Immature natural killer cell (primary cell): ENCODE measurements around the gene CDK11B. TPM values are rescaled to one million over a fixed set of nuclear protein-coding genes. Genes with fewer than 3 reads are reported as not detected.

Experiments
- DNase-seq, 3 donors: peaks; one replicate each; pipeline ENCODE4 v3.0.0; 2022; ENCODE audit warnings: mixed read lengths in 1 of 3
- H3K27ac Mint-ChIP-seq, 6 donors: one replicate each; pipeline ENCODE4 v1.8.0; 2020; ENCODE audit warnings: mixed read lengths in 6 of 6, mild to moderate bottlenecking in 5 of 6, inconsistent platforms in 4 of 6, moderate library complexity in 3 of 6
- H3K27me3 Mint-ChIP-seq, 3 donors: one replicate each; pipeline ENCODE4 v1.8.0; 2020 to 2021; ENCODE audit warnings: low read depth in 3 of 3, mild to moderate bottlenecking in 3 of 3, mixed read lengths in 3 of 3, moderate library complexity in 3 of 3, inconsistent platforms in 1 of 3
- H3K36me3 Mint-ChIP-seq, 3 donors: one replicate each; pipeline ENCODE4 v1.8.0; 2020; ENCODE audit warnings: mixed read lengths in 3 of 3, inconsistent platforms in 2 of 3, mild to moderate bottlenecking in 2 of 3
- H3K4me1 Mint-ChIP-seq, 2 donors: one replicate each; pipeline ENCODE4 v1.8.0; 2020; ENCODE audit warnings: inconsistent platforms in 2 of 2, mild to moderate bottlenecking in 2 of 2, mixed read lengths in 2 of 2, moderate library complexity in 1 of 2
- H3K4me3 Mint-ChIP-seq, 5 donors: one replicate each; pipeline ENCODE4 v1.8.0; 2020; ENCODE audit warnings: mild to moderate bottlenecking in 5 of 5, mixed read lengths in 5 of 5, inconsistent platforms in 3 of 5, moderate library complexity in 3 of 5
- H3K9me3 Mint-ChIP-seq, 6 donors: one replicate each; pipeline ENCODE4 v1.8.0; 2020; ENCODE audit warnings: mild to moderate bottlenecking in 6 of 6, mixed read lengths in 6 of 6, inconsistent platforms in 4 of 6, moderate library complexity in 3 of 6
- polyA plus RNA-seq, 3 donors: library from polyadenylated mRNA; unstranded; fragments of 300-500 nt; fragmentation: Illumina TruSeq; gene quantifications; one replicate each; pipeline ENCODE4 v1.2.3, GENCODE V29; 2021

The CDK11B gene
- polyA plus RNA-seq, 3 donors from 2014 or later, result 4.8 to 25.0 (median 8.1) TPM

GRCh38 chr1:1603671-1604373 lies 55.0 kb downstream of the CDK11B start:
- H3K27me3 Mint-ChIP-seq, result peaks cover 0 to 5% (median 2%) of the 10 kb centered on the region in 3 donors

DNA sequence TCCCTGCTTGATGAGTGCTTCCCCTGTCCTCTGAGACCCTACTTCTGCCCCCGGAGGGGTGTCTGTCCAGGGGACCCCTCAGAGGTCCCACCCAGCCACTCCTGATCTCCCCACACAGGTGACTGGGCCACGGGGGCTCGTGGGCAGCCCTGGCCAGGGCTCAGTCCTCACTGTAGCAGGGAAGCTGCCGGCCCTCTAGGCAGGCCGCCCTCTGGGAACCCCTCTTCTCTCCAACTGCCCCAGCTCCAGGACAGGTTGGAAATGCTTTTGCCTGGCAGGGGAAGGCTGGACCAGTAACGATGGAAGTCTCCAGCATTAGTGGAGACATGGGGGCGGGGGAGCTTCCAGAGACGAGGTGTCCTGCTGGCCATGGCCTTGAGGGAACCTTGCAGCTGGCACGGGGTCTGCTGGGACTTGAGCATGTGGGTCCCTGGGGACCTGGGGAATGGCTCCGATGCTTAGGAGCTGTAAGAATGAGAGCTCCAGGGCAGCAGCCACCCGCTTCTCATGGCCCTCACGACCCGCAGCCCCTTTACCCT lies 55.8 kb downstream of the CDK11B start:
- Mint-ChIP-seq H3K9me3 (no peaks in the 10 kb centered on the region), H3K4me3 (no peak overlapping the region), H3K4me1 (peaks cover 0 to 3% of the 10 kb centered on the region in 2 donors), H3K36me3 (no peaks in the 10 kb centered on the region), H3K27me3 (peaks cover 0 to 4% (median 2%) of the 10 kb centered on the region in 3 donors), H3K27ac (no peak overlapping the region)
- DNase-seq, result no peak

More at GRCh38 chr1:1603671-1604373, 55.0 kb downstream of the CDK11B start:
- H3K4me1 Mint-ChIP-seq, result peaks cover 0 to under 1% of the 10 kb centered on the region in 2 donors
- no peaks in the 10 kb centered on the region for H3K9me3 Mint-ChIP-seq
- DNase-seq, result no peak
- H3K36me3 Mint-ChIP-seq, result no peaks in the 10 kb centered on the region
- no peak overlapping the region for H3K27ac Mint-ChIP-seq
- peak overlapping the region in 1 of 5 donors; percentile 15 for H3K4me3 Mint-ChIP-seq

DNA sequence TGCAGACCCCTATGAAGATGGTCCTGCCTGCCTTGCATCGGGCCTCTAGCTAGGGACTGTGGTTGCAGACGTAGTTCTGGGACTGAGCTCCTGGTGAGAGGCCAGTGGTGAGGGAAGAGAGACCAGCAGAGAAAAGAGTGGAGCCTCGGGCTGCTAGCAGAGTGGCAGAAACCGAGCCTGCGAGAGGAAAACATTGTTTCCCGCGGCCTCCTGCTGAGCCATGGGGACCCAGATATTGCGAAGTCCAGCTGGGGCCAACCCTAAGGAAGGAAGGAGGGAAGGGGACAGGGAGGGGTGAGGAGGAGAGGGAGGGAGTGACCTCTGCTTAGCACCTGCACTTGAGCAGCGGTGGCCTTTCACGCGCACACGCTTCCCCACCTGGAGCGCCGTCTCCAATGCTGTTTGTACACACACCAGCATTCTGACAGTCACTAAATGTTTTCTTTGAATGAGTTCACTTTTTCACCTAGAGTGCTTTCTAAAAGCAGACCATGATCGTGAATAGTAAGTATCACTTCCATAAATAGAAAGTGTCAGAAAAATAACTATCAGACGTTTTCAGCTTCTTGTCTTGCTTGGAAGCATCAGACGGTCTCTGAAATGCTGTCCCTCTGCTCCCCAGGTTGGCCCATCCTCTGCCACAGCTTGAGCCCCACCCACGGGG lies 56.4 kb downstream of the CDK11B start:
- Mint-ChIP-seq H3K27ac (no peak overlapping the region), H3K4me1 (peaks cover 0 to 5% of the 10 kb centered on the region in 2 donors), H3K9me3 (no peaks in the 10 kb centered on the region), H3K36me3 (no peaks in the 10 kb centered on the region), H3K4me3 (no peak overlapping the region), H3K27me3 (peaks cover 0 to 3% (median 2%) of the 10 kb centered on the region in 3 donors)
- DNase-seq, result no peak

DNA sequence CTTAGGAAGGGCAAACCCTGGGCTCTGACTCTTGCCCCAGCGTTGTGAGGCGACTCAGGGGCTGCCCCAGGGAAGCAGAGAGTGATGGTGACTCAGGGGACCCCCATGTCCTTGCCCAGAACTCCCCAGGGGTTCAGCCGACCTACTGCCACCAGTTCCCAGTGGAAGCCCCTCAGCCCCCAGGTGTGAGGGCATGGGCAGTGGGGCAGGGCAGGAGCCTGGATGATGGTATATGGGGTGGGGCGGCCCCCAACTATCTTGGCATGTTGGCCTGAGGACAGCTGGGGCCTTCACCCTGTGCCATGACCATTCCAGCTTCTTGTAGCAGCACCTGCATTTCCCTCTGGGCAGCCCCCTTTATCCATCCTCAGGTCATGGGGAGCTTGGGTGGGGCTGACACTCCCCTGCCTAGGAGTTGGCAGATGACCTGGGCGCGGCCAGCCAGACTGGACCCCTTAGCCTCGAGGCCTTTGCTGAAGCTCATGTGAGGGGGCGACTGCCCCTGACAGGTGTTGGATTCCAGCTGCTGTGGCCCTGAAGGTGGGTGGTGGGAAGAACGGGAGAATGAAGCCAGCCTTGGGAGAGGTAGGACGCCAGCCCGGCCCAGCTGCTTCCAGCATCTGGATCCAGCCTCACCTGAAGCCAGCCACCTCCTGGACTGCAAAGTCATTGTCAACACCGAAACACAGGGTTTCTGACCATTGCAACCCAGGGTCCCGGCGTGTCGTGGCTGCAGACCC lies 57.1 kb downstream of the CDK11B start:
- no peaks in the 10 kb centered on the region for H3K9me3 Mint-ChIP-seq
- peaks cover 0 to 5% of the 10 kb centered on the region in 2 donors for H3K4me1 Mint-ChIP-seq
- no peaks in the 10 kb centered on the region for H3K36me3 Mint-ChIP-seq
- H3K27ac Mint-ChIP-seq, result no peak overlapping the region
- DNase-seq, result no peak
- no peak overlapping the region for H3K4me3 Mint-ChIP-seq
- H3K27me3 Mint-ChIP-seq, result peaks cover 0 to 3% (median 2%) of the 10 kb centered on the region in 3 donors

DNA sequence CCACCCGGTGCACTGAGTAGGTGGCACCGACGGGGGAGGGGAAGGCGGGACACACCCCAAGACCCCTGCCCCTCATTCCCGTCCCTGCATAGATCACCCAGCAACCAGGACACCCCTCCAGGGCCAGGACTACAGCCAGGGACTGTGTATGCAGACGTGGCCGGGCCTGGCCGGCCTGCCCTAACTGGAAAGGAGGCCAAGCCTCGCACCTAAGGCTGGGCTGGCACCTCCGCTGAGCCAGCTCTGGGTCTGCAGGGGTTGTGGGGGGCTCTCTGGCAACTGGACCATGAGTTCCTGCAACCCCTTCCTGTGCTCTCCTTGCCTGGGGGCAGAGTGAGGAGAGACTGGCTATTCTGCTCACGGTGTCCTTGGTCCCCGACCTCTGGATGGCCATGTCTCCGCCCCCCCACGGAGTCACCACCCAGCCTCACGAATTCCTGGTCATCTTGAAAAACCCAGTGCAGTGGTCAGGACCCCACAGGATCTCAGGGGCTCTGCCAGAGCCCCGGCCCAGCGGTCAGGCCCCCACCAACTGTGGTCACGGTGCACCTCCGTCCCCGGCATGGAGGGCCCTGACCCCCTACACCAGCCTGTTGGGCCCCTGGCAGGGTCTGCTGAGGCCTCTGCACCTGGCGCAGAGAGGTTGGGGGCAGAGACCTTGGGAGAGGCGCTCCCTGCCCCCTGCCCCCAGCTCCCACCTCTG lies 57.8 kb downstream of the CDK11B start:
- no peak for DNase-seq
- H3K27ac Mint-ChIP-seq, result no peak overlapping the region
- H3K9me3 Mint-ChIP-seq, result no peaks in the 10 kb centered on the region
- peak overlapping the region in 4 of 5 donors; percentile 38 to 70 (median 50) for H3K4me3 Mint-ChIP-seq
- peaks cover 0 to 3% (median 2%) of the 10 kb centered on the region in 3 donors for H3K27me3 Mint-ChIP-seq
- peaks cover 0 to 5% of the 10 kb centered on the region in 2 donors for H3K4me1 Mint-ChIP-seq
- no peaks in the 10 kb centered on the region for H3K36me3 Mint-ChIP-seq

DNA sequence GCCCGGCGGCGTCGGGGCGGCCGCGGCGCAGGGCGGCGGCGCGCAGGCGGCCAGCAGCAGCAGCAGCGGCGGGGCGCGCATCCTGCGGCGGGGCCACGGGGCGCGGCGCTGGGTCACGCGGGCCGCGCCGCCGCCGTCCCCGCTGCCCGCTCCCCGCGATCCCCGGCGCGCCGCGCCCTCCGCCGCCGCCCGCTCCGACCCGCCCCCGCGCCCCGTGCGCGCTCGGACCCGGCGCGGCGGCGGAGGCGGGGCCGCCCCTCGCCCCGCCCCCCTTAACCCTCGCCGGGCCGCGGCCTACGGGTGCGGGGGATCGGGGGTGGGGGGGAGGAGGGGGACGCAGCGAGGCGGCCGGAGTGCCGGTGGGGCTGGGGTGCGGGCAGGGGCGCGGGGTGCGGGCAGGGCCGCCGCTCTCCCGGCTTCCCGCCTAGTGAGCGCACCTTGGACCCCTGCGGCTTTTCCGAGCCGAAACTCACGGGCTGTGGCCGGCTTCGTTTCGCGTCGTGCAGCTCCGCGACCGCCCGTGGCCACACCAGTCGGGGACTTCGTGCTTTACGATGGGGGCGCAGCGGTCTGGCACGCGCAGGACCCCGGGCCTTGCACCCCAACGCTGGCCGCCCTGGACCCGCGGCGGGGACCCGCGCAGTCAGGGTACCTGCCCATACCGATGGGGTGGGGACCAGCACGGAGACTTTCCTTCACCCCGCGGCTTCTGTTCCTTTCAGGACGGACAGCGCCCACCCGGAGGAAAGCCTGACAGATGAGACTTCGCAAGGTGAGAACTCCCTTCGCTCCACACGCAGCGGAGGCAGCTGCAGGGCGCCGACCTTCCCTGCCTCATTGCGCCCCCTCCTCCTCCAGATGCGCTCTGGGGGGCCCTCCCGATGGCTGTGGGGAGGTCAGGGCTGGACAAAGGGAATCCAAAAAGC lies 58.6 kb downstream of the CDK11B start, which contains the start of gene FNDC10:
Gene FNDC10, minus strand, starts transcription at position 201 of the 926 bp plus-strand sequence. Its CDS starts 120 bp downstream, at position 81.
- no peak for DNase-seq
- Mint-ChIP-seq H3K36me3 (no peaks in the 10 kb centered on the region), H3K9me3 (no peaks in the 10 kb centered on the region), H3K27ac (no peak within 1 kb of the TSS), H3K27me3 (peaks cover 0 to 3% (median 2%) of the 10 kb centered on the region in 3 donors), H3K4me1 (peaks cover 0 to 5% of the 10 kb centered on the region in 2 donors), H3K4me3 (peak within 1 kb of the TSS; percentile 62 to 72 (median 69))

GRCh38 chr1:1599030-1599934 lies 59.5 kb downstream of the CDK11B start:
- DNase-seq, result peak; percentile 51 to 63 (median 58)
- Mint-ChIP-seq H3K27me3 (peaks cover 0 to 3% (median 0%) of the 10 kb centered on the region in 3 donors), H3K36me3 (no peaks in the 10 kb centered on the region), H3K4me3 (peak overlapping the region; percentile 62 to 72 (median 69)), H3K9me3 (no peaks in the 10 kb centered on the region), H3K4me1 (peaks cover 0 to 5% of the 10 kb centered on the region in 2 donors), H3K27ac (no peak overlapping the region)

- no peak overlapping the region for H3K27ac Mint-ChIP-seq
- peak overlapping the region; percentile 62 to 72 (median 69) for H3K4me3 Mint-ChIP-seq
- H3K4me1 Mint-ChIP-seq, result peaks cover 0 to 5% of the 10 kb centered on the region in 2 donors
- H3K9me3 Mint-ChIP-seq, result no peaks in the 10 kb centered on the region
- H3K27me3 Mint-ChIP-seq, result peaks cover 0 to 3% (median 0%) of the 10 kb centered on the region in 3 donors
- H3K36me3 Mint-ChIP-seq, result no peaks in the 10 kb centered on the region
- no peak for DNase-seq
Measured at GRCh38 chr1:1598720-1599029, 60.1 kb downstream of the CDK11B start.

GRCh38 chr1:1598051-1598719 lies 60.6 kb downstream of the CDK11B start:
- Mint-ChIP-seq H3K27me3 (peaks cover 0 to 3% (median 2%) of the 10 kb centered on the region in 3 donors), H3K4me1 (peaks cover 0 to 5% of the 10 kb centered on the region in 2 donors), H3K27ac (no peak overlapping the region), H3K36me3 (no peaks in the 10 kb centered on the region), H3K9me3 (no peaks in the 10 kb centered on the region), H3K4me3 (peak overlapping the region in 3 of 5 donors; percentile 38 to 72 (median 71))
- no peak for DNase-seq

GRCh38 chr1:1597275-1597930 lies 61.4 kb downstream of the CDK11B start:
- Mint-ChIP-seq H3K4me1 (peaks cover 0 to 5% of the 10 kb centered on the region in 2 donors), H3K27me3 (peaks cover 0 to 3% (median 2%) of the 10 kb centered on the region in 3 donors), H3K4me3 (no peak overlapping the region), H3K27ac (no peak overlapping the region), H3K36me3 (no peaks in the 10 kb centered on the region), H3K9me3 (no peaks in the 10 kb centered on the region)
- no peak for DNase-seq
